Bronchial epithelial cell (primary cell): ENCODE results near the gene TNS4. TPM values are rescaled to one million over a fixed set of nuclear protein-coding genes. Genes with fewer than 3 reads are reported as not detected.
A peak's percentile ranks its signal among the peaks of the same experiment; 100 is the strongest.

Experiments
- DNase-seq: peaks from one replicate; pipeline ENCODE4 v3.0.0-alpha.2; 2010; ENCODE audit warnings: low read depth
- FAIRE-seq: peaks from 2 replicates; lab custom pipeline; 2011; peaks lifted over from hg19 to GRCh38; lab: Jason Lieb, UNC
- H3K27me3 ChIP-seq: 2 replicates; pipeline ENCODE4 v1.5.1; 2011; ENCODE audit warnings: low read length; ENCODE audit not compliant: control insufficient read depth, insufficient read depth
- H3K36me3 ChIP-seq: 2 replicates; pipeline ENCODE4 v1.5.1; 2011; ENCODE audit warnings: low read length; ENCODE audit not compliant: control insufficient read depth, insufficient read depth
- H3K4me3 ChIP-seq: 2 replicates; pipeline ENCODE4 v1.5.1; 2011; ENCODE audit warnings: mild to moderate bottlenecking, low read depth, low read length, control low read depth
- CTCF ChIP-seq: IDR thresholded peaks from 2 replicates; pipeline ENCODE4 v1.5.1; 2011; ENCODE audit warnings: mild to moderate bottlenecking, moderate library complexity, low read length, control low read depth, inconsistent platforms; ENCODE audit not compliant: insufficient read depth, severe bottlenecking
- total RNA-seq: library from RNA; depleted of rRNA; stranded (reverse); fragments of >200 nt; gene quantifications from 2 replicates; pipeline ENCODE4 v1.2.1, GENCODE V29; 2014

TNS4 gene
- total RNA-seq, 1 donor from 2014 or later, result 27.1 TPM

GRCh38 chr17:40469805-40470675, 31.4 kb downstream of the TNS4 start:
- no peaks in the 10 kb centered on the region for H3K36me3 ChIP-seq
- no peaks in the 10 kb centered on the region for H3K27me3 ChIP-seq
- FAIRE-seq, result no peak
- no peak for TF ChIP-seq CTCF
- H3K4me3 ChIP-seq, result no peak overlapping the region
- peak; percentile 31 for DNase-seq

GRCh38 chr17:40468560-40468959, 32.9 kb downstream of the TNS4 start:
- FAIRE-seq (no peak), DNase-seq (no peak)
- Histone ChIP-seq H3K27me3 (no peaks in the 10 kb centered on the region), H3K36me3 (no peaks in the 10 kb centered on the region), H3K4me3 (no peak overlapping the region)
- TF ChIP-seq CTCF, result no peak

GRCh38 chr17:40467281-40467867, 34.0 kb downstream of the TNS4 start:
- H3K4me3 ChIP-seq, result no peak overlapping the region
- DNase-seq (no peak), FAIRE-seq (no peak)
- no peaks in the 10 kb centered on the region for H3K27me3 ChIP-seq
- H3K36me3 ChIP-seq, result no peaks in the 10 kb centered on the region
- no peak for TF ChIP-seq CTCF

GRCh38 chr17:40466298-40466971, 35.0 kb downstream of the TNS4 start:
- FAIRE-seq, result no peak
- no peak for DNase-seq
- H3K27me3 ChIP-seq, result no peaks in the 10 kb centered on the region
- no peak for TF ChIP-seq CTCF
- H3K4me3 ChIP-seq, result no peak overlapping the region
- no peaks in the 10 kb centered on the region for H3K36me3 ChIP-seq

- no peak for DNase-seq
- no peak overlapping the region for H3K4me3 ChIP-seq
- FAIRE-seq, result no peak
- TF ChIP-seq CTCF, result no peak
- H3K27me3 ChIP-seq, result no peaks in the 10 kb centered on the region
- no peaks in the 10 kb centered on the region for H3K36me3 ChIP-seq
These were observed 37.0 kb downstream of the TNS4 start for GRCh38 chr17:40464392-40464855.
